Raji (cell line): ENCODE results near the gene PFN4.

Source experiments
- POLR2A ChIP-seq: IDR thresholded peaks from 2 replicates; pipeline ENCODE4 v1.6.1; 2011; ENCODE audit warnings: low read depth, low read length, control low read depth; ENCODE audit not compliant: insufficient read depth

PFN4 gene

DNA sequence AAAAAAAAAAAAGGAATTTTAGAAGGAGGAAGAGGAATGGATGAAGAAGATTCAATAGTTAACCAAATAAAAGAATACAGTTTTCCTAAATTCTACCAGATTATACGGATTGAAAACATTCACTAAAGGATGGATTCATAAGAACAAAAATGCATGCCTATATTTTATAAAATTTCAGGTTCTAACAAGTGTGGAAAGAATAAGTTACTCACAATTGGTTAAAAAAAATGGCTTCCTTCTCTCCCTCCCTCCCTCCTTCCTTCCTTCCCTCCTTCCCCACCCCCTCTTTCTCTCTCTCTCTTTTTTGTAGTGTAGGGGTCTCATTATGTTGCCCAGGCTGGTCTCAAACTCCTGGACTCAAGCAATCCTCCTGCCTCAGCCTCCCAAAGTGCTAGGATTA lies 36.9 kb downstream of the PFN4 start:
- no peak for TF ChIP-seq POLR2A

DNA sequence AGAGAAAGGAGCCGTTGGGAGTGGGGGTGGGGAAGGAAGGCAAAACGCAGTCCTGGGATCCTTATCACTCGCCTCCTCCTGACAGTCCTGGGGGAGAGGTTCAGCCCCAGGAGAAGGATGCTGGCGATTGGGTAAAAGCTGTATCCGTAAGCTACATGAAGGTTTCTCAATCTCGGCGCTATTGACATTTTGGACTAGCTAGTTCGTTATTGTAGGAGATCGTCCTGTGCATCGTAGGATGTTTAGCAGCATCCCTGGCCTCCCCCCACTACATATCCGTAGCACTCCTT lies 38.0 kb downstream of the PFN4 start:
- TF ChIP-seq POLR2A = no peak

DNA sequence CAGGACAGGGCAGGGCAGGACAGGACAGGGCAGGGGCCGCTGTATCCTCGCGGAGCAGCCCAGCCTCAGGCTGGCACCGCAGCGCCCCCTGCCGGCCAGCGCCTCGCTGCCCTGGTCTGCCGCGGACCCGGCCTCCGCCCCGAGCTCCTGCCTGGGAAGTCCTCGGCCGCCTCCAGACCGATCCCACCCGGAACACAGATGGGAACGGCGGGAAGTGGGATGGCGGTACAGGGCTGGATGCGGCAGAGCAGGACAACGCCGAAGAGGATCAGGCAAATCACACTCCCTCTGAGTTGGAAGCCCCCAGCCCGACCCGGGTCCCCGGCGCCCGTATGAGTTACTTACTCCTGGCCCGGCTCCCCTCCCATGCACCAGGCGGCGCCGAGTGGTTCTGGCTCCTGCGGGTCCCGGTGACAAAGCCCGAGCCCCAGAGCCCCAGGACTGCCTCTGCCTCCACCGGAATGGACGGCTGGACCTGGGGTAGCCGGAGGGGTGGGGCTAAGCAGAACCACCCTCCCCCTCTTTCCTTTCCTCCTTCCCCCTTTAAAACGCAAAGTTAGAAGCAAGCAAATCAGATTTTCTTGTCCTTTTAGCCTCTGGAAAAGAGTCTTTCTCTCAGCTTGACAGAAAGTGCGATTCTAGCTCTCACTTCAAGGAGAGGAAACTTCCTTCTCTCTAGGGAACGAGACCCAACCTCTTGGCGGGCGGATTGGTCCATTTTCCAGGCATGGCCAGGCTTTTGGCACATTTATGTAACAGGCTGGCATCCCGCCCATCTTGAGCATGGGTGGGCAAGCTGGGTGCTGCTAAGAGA lies 38.5 kb downstream of the PFN4 start, which contains the start of gene TP53I3:
Gene TP53I3, minus strand, starts transcription at position 449 of the 814 bp plus-strand sequence. CDS start 508 bp downstream, outside the sequence.
- TF ChIP-seq POLR2A = no peak

DNA sequence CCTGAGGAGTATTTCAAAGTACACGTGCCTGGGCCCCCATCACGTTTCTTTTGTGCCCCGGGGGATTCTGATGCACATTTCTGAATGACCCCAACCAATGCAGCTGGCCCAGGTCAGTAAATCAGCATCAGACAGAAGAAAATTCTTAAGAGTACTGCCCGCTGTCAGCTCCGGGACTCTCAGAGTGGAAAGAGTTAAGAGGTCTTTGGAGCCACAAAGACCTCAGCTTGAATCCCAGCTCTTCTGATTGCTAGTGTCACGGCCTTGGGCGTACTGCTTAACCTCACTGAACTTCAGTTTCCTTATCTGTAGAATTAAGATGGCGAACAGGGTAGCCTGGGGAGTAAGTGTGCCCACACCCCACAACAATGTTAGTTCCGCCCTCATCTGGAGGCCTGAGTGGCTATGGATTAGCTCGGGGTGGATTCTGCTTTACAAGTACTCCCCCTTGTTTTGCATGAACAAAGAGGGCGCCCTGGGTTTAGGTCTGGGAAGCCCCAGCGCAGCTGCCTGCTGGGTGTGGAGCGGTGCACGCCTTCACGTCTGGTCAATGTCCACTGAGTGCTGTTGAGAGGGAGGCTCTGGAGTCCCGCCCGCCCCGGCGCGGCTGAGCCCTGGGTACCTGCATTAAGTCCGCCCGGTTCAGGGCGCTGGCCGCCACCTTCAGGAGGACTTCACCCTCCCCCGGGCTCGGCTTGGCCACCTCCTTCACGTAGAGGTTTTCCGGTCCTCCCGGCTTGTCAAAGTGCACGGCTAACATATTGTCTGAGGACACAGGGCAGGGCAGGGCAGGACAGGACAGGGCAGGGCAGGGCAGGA lies 39.4 kb downstream of the PFN4 start:
- peak; percentile 68 for TF ChIP-seq POLR2A

DNA sequence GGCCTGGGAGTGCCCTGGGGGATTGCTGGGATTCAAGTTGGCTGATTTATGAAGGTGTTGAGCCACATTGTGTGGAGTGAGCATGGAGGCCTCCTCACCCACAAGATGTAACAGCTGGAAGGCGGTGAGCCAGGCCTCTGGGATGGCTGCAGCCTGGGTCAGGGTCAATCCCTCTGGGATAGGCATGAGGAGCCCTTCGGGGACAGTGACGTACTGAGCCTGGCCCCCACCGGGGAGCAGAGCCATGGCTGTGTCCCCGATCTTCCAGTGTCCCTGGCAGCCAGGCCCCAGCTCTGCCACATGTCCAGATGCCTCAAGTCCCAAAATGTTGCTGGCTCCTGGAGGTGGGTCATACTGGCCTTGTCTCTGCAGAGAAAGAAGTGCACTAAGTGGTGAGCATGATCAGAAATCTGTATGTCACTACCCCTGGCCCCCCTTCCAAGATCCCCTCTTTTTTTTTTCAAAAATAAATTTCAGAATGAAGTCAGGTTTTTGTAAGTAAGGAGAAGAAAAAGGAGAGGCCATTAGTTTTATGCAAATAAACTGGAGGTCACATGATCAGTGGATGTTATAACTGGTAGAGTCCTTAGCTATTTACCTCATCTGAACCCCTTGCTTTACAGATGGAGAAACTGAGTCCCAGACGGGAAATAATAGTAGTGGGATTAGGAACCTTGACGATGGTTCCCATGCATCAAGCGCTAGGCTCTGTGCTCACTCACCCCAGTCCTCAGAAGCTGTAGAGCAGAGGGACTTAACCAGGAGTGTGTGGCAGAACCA lies 40.2 kb downstream of the PFN4 start:
- TF ChIP-seq POLR2A = no peak

DNA sequence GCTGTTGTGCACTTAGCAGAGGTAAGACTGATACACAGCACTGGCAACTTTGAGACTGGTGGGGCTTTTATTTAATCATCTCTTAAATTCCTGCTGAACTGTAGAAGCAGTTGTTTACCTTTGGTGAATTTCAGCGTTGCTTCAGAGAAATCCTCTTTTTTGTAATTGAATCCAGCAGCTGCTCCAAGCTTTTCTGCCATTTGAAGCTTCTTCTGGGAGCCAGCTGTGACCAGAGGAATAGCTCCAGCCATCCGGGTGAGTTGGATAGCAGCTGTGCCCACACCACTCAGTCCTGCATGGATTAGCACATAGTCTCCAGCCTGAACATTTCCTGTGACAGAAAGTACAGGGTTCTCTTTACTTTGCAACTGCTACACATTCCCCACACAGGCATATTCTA lies 42.4 kb downstream of the PFN4 start:
- TF ChIP-seq POLR2A = no peak

DNA sequence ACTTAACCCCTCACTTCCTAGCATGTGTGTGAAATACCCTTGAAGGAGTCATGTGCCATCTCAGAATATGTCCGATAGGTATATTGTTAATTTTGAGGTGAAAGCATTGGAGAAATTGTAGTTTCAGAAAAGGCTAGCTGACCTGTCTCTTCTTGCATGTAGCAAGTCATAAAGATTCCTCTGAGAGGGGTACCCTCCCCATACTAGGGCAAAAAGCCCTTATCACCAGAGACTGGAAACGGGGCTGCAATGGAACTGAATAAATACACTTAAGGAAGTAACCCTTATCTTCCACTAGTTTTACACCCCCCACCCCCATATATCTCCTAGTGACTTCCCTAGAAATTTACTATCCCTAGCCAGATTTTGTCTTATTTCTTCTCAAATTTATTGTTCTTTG lies 45.3 kb downstream of the PFN4 start:
- TF ChIP-seq POLR2A = no peak

DNA sequence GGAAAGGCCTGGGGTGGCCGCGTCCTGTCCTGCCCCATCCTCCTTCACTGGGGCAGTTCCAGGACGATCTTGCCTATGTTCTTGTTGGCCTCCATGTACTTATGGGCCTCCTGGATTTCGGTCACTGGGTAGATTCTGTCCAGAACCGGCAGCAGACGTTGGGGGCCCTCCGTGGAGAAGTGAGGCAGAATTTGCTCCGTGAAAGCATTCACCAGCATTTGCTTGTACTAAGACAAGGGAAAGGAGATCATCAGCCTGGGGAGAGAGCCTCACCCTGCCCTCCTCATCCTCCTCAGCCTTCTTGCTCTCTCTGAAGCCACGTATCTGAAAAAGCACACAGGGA lies 45.6 kb downstream of the PFN4 start:
- no peak for TF ChIP-seq POLR2A

DNA sequence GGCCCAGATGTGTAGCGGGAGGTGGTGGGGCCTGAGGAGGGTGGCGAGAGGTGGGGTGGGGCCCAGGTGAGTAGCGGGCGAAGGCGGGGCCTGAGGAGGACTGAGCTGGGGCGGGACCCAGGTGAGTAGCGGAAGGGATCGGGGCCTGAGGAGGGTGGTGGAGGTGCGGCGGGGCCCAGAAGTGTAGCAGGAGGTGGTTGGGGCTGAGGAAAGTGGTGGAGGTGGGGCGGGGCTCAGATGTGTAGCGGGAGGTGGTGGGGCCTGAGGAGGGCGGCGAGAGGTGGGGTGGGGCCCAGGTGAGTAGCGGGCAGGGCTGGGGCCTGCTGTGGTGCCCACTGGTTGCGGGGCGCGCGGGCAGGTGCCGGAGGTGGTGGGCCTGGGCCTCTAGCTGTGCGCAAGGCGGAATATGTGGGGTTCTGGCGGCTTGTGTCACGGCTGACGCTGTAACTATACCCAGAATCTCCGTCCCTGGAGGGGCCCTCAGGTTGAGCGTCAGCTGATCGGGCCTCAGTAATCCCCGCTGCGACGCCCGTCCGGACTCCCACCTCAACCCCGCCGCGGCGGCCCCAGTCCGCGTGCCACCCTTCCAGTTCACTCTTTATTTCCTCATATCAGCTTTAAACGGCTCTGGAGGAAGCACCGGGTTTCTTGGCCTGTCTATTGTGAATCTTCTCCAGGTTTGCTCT lies 46.1 kb downstream of the PFN4 start:
- no peak for TF ChIP-seq POLR2A

DNA sequence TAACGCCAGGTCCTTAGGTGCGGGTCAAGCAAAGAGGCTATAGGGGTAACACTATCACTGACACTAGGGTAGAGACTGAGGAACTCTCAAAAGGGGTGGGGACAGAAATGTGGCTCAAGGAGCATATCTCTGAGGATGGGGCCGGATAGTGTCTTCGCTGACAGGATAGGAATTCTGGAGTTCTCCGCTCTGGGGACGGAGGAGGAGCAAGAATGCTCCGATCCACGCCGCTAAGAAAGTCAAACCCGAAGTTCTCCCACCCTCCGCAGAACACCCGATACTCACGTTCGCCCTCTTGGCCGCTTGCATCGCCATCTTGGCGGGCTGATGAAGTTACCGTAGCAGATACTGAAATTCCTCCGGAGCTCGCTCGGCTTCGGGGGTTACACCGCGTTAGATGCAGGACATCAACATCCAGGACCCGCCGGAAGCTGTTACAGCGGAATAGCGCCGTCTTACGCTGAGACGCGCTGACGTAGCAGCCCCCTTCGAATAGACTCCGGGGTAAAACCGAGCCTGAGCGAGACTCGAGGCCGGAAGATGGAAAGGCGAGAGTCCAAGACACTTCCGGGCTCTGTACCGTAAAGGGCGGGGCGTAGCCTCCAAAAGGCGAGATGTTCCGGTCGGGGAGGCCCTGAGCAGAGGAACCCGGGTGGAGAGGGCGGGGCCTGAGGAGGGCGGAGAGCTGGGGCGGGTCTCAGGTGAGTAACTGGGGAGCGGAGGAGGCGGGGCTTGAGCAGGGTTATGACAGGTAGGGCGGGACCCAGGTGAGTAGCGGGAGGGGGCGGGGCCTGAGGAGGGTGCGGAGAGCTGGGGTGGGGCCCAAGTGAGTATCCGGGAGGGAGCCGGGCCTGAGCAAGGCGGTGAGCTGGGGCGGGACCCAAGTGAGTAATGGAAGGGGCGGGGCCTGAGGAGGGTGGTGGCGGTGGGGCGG lies 47.0 kb downstream of the PFN4 start, which contains the start of gene SF3B6:
Gene SF3B6, minus strand, starts transcription at position 412 of the 934 bp plus-strand sequence. Its CDS starts 97 bp downstream, at position 315.
- TF ChIP-seq POLR2A = peak; percentile 97

DNA sequence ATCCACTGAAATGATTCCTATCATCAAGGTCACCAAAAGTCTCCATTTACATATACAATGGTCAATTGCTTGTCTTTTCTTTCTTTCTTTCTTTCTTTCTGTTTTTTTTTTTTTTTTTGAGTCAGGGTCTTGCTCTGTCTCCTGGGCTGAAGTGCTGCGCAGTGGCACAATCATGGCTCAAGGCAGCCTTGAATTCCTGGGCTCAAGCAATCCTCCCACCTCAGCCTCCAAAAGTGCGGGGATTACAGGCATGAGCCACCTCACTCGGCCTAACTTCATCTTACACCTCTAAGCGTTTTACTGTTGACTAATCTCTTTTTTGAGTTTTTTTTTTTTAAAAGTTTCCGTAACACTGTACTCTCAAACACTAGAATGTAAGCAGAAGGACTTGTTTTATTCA lies 47.9 kb downstream of the PFN4 start:
- no peak for TF ChIP-seq POLR2A

DNA sequence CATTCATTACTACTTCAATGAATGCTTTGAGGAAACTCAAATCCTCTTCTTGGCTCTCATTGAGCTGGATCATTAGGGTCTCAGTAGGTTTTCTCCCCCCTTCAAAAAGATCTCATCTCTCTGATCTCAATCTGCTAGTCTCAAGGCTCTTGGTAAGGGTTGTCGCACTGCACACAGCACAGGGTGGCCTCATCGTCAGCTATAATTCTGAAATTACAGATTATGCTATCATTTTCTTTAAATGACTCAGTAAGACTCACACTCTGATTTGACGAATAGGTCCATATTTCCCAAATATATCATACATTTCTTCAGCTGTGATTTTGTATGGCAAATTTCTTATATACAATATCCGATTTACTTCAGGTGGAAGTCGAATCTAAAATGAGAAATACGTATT lies 49.3 kb downstream of the PFN4 start:
- no peak for TF ChIP-seq POLR2A

DNA sequence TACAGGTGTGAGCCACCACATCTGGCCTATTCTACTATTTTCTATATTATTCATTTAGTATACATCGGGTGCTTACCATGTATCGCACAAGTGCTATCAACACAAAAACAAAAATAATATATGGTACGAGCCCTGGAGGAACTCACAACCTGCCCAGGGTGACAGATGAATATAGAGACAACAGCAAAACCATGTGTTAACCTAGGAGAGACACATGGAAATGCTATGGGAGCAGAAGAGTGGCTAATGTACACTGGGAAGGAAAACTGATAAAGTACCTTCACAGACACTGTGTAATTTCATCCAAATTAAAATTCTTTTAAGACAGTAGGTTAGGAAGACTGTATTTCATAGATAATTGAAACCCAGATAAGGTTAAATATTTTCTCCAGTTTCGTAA lies 50.9 kb downstream of the PFN4 start:
- TF ChIP-seq POLR2A = no peak

DNA sequence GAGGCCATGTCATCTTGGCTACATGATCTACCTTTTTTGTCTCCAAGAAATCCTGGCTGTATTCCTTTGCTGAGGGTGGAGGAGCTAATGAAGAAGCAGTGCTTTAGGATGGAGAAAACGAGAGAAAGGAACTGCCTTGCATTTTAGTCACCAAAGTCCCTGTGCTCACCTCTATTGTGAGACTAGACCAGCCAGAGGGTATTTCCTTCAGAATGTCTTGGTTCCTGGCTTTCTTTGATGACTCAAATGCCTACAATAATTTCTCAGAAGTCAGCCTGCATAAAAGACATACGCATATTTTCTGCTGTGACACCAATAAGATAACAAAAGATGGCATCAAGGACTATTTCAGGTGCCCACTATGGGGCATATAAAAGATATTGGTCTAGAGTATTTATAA lies 57.8 kb downstream of the PFN4 start:
- TF ChIP-seq POLR2A = no peak
